Spleen (tissue), 11 donors: ENCODE measurements around the gene BIN2. TPM values are rescaled to one million over a fixed set of nuclear protein-coding genes. Genes with fewer than 3 reads are reported as not detected.

Experiments
- DNase-seq: peaks from one replicate; pipeline ENCODE4 v3.0.0-alpha.2; 2020
- H3K27ac ChIP-seq, 8 donors: fragments of 200-600 bp; sonication (generic) in 7 of 8; 1 replicate in 4 of 8; 2 replicates in 4 of 8; pipeline versions ENCODE4 v1.5.0 to v1.8.0; 2016 to 2021; ENCODE audit warnings: inconsistent platforms in 4 of 8, mild to moderate bottlenecking in 4 of 8, moderate library complexity in 1 of 8
- H3K27me3 ChIP-seq, 7 donors: fragments of 200-600 bp; sonication (generic) in 6 of 7; replicated peaks in 1 of 7; 1 replicate in 4 of 7; 2 replicates in 3 of 7; pipeline versions ENCODE4 v1.5.0 to v1.8.0; 2016 to 2021; ENCODE audit warnings: inconsistent platforms in 3 of 7, mild to moderate bottlenecking in 1 of 7
- H3K36me3 ChIP-seq, 6 donors: fragments of 200-600 bp; sonication (generic) in 5 of 6; 1 replicate in 4 of 6; 2 replicates in 2 of 6; pipeline versions ENCODE4 v1.5.0 to v1.8.0; 2016 to 2021; ENCODE audit warnings: inconsistent platforms in 2 of 6
- H3K4me1 ChIP-seq, 6 donors: fragments of 200-600 bp; sonication (generic) in 5 of 6; 1 replicate in 3 of 6; 2 replicates in 3 of 6; pipeline versions ENCODE4 v1.5.0 to v1.8.0; 2016 to 2021; ENCODE audit warnings: inconsistent platforms in 3 of 6
- H3K4me3 ChIP-seq, 8 donors: fragments of 200-600 bp; sonication (generic) in 7 of 8; 1 replicate in 4 of 8; 2 replicates in 4 of 8; pipeline versions ENCODE4 v1.5.0 to v1.8.0; 2016 to 2021; ENCODE audit warnings: inconsistent platforms in 4 of 8, mild to moderate bottlenecking in 4 of 8, moderate library complexity in 2 of 8
- H3K9me3 ChIP-seq, 8 donors: fragments of 200-600 bp; sonication (generic) in 7 of 8; 1 replicate in 4 of 8; 2 replicates in 4 of 8; pipeline versions ENCODE4 v1.5.0 to v1.8.0; 2016 to 2021; ENCODE audit warnings: inconsistent platforms in 4 of 8
- CTCF ChIP-seq, 11 experiments: fragments of 200-600 bp in 7 of 11; fragments of 450-650 bp in 4 of 11; sonication (generic) in 4 of 11; IDR thresholded peaks in 8 of 11; conservative IDR thresholded peaks in 3 of 11; 1 replicate in 7 of 11; 2 replicates in 4 of 11; pipeline versions ENCODE4 v1.4.0 to v1.8.0; 2016 to 2021; ENCODE audit warnings: antibody characterized with exemption in 11 of 11, inconsistent platforms in 4 of 11, mild to moderate bottlenecking in 1 of 11
- POLR2A ChIP-seq, 3 donors: fragments of 450-650 bp; IDR thresholded peaks; one replicate each; pipeline ENCODE4 v1.5.1; 2017; ENCODE audit warnings: antibody characterized with exemption in 3 of 3, mild to moderate bottlenecking in 1 of 3
- POLR2AphosphoS5 ChIP-seq, 3 donors: sonication (generic); formaldehyde crosslinking; IDR thresholded peaks; one replicate each; pipeline ENCODE4 v1.5.1; 2017; ENCODE audit warnings: antibody characterized with exemption in 3 of 3
- WGBS, 5 donors: extraction: QIAGEN DNeasy Blood & Tissue Kit in 3 of 5; methylation state at CpG; one replicate each; pipeline versions ENCODE4 v1.1.5 to v1.1.7; 2013 to 2018; 5-methylcytosine and 5-hydroxymethylcytosine counted together
- intact Hi-C: fragments of 100-400 bp; cut with DNase I; formaldehyde crosslinking; loops from one replicate; pipeline ENCODE4 v1.15.0; 2023; ENCODE audit warnings: low total_unique reads
- polyA plus RNA-seq, 3 donors: library from polyadenylated mRNA; stranded (reverse); fragments of 200-250 nt; gene quantifications; one replicate each; pipeline ENCODE4 v1.2.1, GENCODE V29; 2013
- total RNA-seq, 7 donors: library from RNA; depleted of rRNA in 3 of 7; stranded (reverse); fragments of >200 nt in 3 of 7; fragmentation: NEBNext Ultra II Directional in 4 of 7; extraction: Animal tissue kit (Norgen Biotek cat#: 25700) in 4 of 7; gene quantifications; one replicate each; pipeline versions ENCODE4 v1.1.0 to v1.2.1, GENCODE V29; 2016 to 2021
- donor health status: healthy with polysubstance abuse.
- donor health status: DM: no; HTN: no; CAD: no; lungs with moderate emphysema.
- donor health status: DM: no; HTN: no; CAD: no.
- donor health status: Bipolar disorder and iron deficiency.
- donor health status: healthy.
- donor health status: DM: no; HTN: no; CAD: no.
- donor health status: DM: yes; HTN: yes; CAD: no.

BIN2 gene
- total and polyA plus RNA-seq, 10 donors: 23.3 to 116 (median 80.3) TPM

GRCh38 chr12:51240971-51241370 lies 83.0 kb downstream of the BIN2 start:
- H3K27me3 ChIP-seq: no peaks in the 10 kb centered on the region
- peak overlapping the region in 6 of 8 donors; percentile 26 to 100 (median 79) for H3K27ac ChIP-seq
- no peaks in the 10 kb centered on the region for H3K9me3 ChIP-seq
- H3K36me3 ChIP-seq: peaks cover 3 to 63% (median 54%) of the 10 kb centered on the region in 6 donors
- intact Hi-C loops: no loop called here
- TF ChIP-seq CTCF (IDR thresholded peaks at IDR 0.05 in 8 of 11, conservative IDR thresholded peaks at IDR 0.05 in 3 of 11): no peak
- no peak for TF ChIP-seq POLR2A (IDR thresholded peaks at IDR 0.05)
- no peak for TF ChIP-seq POLR2AphosphoS5 (IDR thresholded peaks at IDR 0.05)
- peak overlapping the region in 2 of 8 donors; percentile 60 to 75 for H3K4me3 ChIP-seq
- DNase-seq: no peak
- peaks cover 37 to 82% (median 65%) of the 10 kb centered on the region in 6 donors for H3K4me1 ChIP-seq
- WGBS, 5 donors: 75 to 89% (median 80%) methylated on average over 2 of the region's 2 CpGs

- TF ChIP-seq POLR2A (IDR thresholded peaks at IDR 0.05) (peak; percentile 38 to 87 (median 86)), POLR2AphosphoS5 (IDR thresholded peaks at IDR 0.05) (peak; percentile 95 to 99 (median 99)), CTCF (IDR thresholded peaks at IDR 0.05 in 8 of 11, conservative IDR thresholded peaks at IDR 0.05 in 3 of 11) (peak in 6 of 11 experiments; percentile 27 to 62 (median 36))
- 0 to 1% (median 0%) methylated on average over 51 to 70 of the region's 70 CpGs for WGBS, 5 donors
- no peaks in the 10 kb centered on the region for H3K9me3 ChIP-seq
- peaks cover 3 to 40% (median 37%) of the 10 kb centered on the region in 6 donors for H3K36me3 ChIP-seq
- no peaks in the 10 kb centered on the region for H3K27me3 ChIP-seq
- intact Hi-C loops: no loop called here
- peaks cover 33 to 59% (median 49%) of the 10 kb centered on the region in 6 donors for H3K4me1 ChIP-seq
- peak; percentile 99 for DNase-seq
- peak within 1 kb of the TSS; percentile 99 to 100 (median 100) for H3K27ac ChIP-seq
- H3K4me3 ChIP-seq: peak within 1 kb of the TSS; percentile 57 to 84 (median 74)
These were observed 85.3 kb downstream of the BIN2 start, which contains the start of gene DAZAP2 for GRCh38 chr12:51238510-51239334. TSS of gene DAZAP2 (plus strand) at chr12:51238826. CDS start at chr12:51238908, 82 bp downstream.

- H3K27me3 ChIP-seq: no peaks in the 10 kb centered on the region
- TF ChIP-seq CTCF (IDR thresholded peaks at IDR 0.05 in 8 of 11, conservative IDR thresholded peaks at IDR 0.05 in 3 of 11): no peak
- no peak for TF ChIP-seq POLR2AphosphoS5 (IDR thresholded peaks at IDR 0.05)
- no peak for TF ChIP-seq POLR2A (IDR thresholded peaks at IDR 0.05)
- intact Hi-C loops: no loop called here
- no peak for DNase-seq
- H3K4me1 ChIP-seq: peaks cover 33 to 53% (median 43%) of the 10 kb centered on the region in 6 donors
- peaks cover 3 to 34% (median 31%) of the 10 kb centered on the region in 6 donors for H3K36me3 ChIP-seq
- H3K27ac ChIP-seq: peak overlapping the region; percentile 99 to 100 (median 100)
- 8 to 10% (median 9%) methylated on average over 10 of the region's 10 CpGs for WGBS, 5 donors
- H3K4me3 ChIP-seq: peak overlapping the region; percentile 57 to 84 (median 74)
- no peaks in the 10 kb centered on the region for H3K9me3 ChIP-seq
These were observed 85.9 kb downstream of the BIN2 start for GRCh38 chr12:51238037-51238509.

- Histone ChIP-seq H3K4me3 (no peak overlapping the region), H3K9me3 (no peaks in the 10 kb centered on the region), H3K27ac (no peak overlapping the region), H3K27me3 (no peaks in the 10 kb centered on the region), H3K4me1 (peaks cover under 1 to 18% (median 7%) of the 10 kb centered on the region in 6 donors), H3K36me3 (no peaks in the 10 kb centered on the region)
- no peak for TF ChIP-seq POLR2A (IDR thresholded peaks at IDR 0.05)
- TF ChIP-seq CTCF (IDR thresholded peaks at IDR 0.05 in 8 of 11, conservative IDR thresholded peaks at IDR 0.05 in 3 of 11): no peak
- no peak for TF ChIP-seq POLR2AphosphoS5 (IDR thresholded peaks at IDR 0.05)
- intact Hi-C loops: no loop called here
- no peak for DNase-seq
- WGBS, 5 donors: 64 to 81% (median 73%) methylated on average over 5 of the region's 5 CpGs
These were observed 89.4 kb downstream of the BIN2 start for GRCh38 chr12:51234530-51234929.
